ENCODE results near the gene ABHD1. TPM values are rescaled to one million over a fixed set of nuclear protein-coding genes. Genes with fewer than 3 reads are reported as not detected.

Gene ABHD1
- total RNA-seq, 1 donor from 2014 or later, result 0.35 TPM

DNA sequence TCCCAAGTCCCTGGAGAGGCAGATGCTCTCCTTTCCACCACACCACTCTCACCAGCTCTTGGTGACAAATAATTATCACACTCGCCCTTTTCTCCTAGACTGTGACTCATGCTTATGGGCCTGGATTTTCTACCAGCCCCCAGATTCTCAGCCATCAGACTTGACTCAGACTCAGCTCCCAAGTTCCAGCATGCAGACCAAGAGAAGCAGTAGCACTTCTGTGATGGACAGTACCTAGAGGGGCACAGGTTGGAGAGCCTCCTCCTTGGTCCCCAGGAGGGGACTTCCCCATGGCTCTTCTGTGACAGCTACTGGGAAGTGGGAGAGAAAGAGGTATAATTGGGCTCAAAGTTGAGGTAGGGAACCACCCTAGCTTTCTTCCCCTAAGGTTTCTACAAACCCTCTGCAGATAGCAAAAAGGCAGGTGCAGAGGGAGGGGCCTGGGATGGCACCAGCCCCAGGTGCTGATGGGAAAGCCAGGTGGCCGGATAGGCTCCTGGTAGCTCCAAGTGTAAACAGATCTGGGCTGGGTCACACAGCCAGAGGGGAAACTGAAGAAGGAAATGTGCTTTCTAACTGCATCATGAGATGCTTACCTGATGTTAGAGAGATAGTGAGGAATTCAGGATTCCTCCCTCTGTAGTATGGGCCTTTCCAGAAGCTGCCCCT, 29.3 kb downstream of the ABHD1 start:
- Histone ChIP-seq H3K27ac (no peak overlapping the region), H3K4me1 (no peaks in the 10 kb centered on the region), H3K4me3 (no peak overlapping the region), H3K27me3 (no peaks in the 10 kb centered on the region), H3K9me3 (no peaks in the 10 kb centered on the region), H3K36me3 (no peaks in the 10 kb centered on the region)
- ATAC-seq (no peak), DNase-seq (no peak)
- TF ChIP-seq, protein P1, sequence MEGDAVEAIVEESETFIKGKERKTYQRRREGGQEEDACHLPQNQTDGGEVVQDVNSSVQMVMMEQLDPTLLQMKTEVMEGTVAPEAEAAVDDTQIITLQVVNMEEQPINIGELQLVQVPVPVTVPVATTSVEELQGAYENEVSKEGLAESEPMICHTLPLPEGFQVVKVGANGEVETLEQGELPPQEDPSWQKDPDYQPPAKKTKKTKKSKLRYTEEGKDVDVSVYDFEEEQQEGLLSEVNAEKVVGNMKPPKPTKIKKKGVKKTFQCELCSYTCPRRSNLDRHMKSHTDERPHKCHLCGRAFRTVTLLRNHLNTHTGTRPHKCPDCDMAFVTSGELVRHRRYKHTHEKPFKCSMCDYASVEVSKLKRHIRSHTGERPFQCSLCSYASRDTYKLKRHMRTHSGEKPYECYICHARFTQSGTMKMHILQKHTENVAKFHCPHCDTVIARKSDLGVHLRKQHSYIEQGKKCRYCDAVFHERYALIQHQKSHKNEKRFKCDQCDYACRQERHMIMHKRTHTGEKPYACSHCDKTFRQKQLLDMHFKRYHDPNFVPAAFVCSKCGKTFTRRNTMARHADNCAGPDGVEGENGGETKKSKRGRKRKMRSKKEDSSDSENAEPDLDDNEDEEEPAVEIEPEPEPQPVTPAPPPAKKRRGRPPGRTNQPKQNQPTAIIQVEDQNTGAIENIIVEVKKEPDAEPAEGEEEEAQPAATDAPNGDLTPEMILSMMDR (IDR thresholded peaks at IDR 0.05), result no peak
- intact Hi-C loops (cut with DNase I), result no loop called here

DNA sequence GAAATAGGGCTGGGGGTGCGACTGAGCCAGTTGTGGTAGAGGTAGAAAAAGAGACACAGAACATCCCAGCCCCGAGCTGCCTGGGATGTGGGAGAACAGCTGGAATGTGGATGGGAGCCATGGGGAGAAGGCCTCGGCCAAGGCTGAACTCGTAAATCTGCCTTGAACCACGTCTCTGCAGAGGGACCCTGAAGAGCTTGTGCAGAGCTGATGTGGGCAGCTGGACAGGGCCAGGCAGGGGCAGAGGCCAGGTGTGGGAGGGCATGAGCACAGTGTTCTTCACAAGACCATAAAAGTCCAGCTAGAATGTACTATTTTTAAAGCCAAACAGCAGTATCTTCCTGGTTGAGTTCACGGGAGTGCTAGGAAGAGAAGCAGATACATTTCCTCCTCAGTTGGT, 30.9 kb downstream of the ABHD1 start:
- Histone ChIP-seq H3K36me3 (no peaks in the 10 kb centered on the region), H3K4me1 (no peaks in the 10 kb centered on the region), H3K27me3 (no peaks in the 10 kb centered on the region), H3K27ac (no peak overlapping the region), H3K4me3 (no peak overlapping the region), H3K9me3 (no peaks in the 10 kb centered on the region)
- ATAC-seq, result no peak
- intact Hi-C loops (cut with DNase I), result no loop called here
- no peak for DNase-seq
- TF ChIP-seq, protein P1 (IDR thresholded peaks at IDR 0.05), result no peak

DNA sequence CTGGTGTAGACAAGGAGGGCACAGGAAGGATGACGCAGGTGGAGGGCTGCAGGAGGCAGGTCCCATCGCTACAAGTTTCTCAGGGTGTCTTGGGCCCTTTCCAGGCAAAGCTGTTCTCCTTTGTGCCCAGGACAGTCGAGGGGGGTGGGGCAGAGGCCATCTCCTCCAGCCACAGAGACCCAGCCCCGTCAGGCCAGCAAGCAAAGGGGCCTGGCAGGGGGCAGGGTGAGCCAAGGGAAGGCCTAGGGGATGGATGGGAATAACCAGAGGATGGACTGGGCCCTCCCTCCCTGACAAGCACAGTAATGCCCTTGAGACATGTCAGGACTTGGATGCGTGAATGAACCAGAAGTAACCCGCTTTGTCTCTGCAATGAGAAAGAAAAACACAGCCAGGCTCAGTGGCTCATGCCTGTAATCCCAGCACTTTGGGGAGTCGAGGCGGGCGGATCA, 31.5 kb downstream of the ABHD1 start:
- no peak for ATAC-seq

DNA sequence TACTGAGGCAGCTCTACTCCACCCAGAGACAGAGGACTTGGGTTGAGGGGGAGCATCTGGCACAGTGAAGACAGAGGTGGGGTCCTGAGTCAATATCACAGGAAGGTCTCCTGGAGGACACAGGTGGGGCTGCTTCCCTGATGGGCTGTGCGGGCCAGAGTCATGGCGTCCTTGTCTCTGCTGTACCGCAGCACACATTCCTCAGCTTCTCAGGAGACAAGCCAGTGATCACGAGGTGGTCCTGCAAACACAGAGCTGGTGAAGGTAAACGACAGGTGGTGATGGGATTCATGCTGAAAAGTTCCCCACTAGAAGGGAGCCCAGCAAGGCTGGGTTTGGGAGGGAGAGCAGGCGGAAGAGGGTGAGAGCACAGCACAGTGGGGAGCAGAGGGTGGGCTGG, 34.9 kb downstream of the ABHD1 start:
- TF ChIP-seq, protein P1 (IDR thresholded peaks at IDR 0.05), result no peak
- Histone ChIP-seq H3K4me1 (no peaks in the 10 kb centered on the region), H3K4me3 (no peak overlapping the region), H3K27me3 (no peaks in the 10 kb centered on the region), H3K36me3 (no peaks in the 10 kb centered on the region), H3K27ac (no peak overlapping the region), H3K9me3 (no peaks in the 10 kb centered on the region)
- DNase-seq, result no peak
- intact Hi-C loops (cut with DNase I), result no loop called here
- no peak for ATAC-seq

More for the DNA sequence above, 31.5 kb downstream of the ABHD1 start:
- no peaks in the 10 kb centered on the region for H3K36me3 ChIP-seq
- H3K27me3 ChIP-seq, result no peaks in the 10 kb centered on the region
- TF ChIP-seq, protein P1 (IDR thresholded peaks at IDR 0.05), result no peak
- no peaks in the 10 kb centered on the region for H3K4me1 ChIP-seq
- no peak overlapping the region for H3K27ac ChIP-seq
- no peaks in the 10 kb centered on the region for H3K9me3 ChIP-seq
- no peak overlapping the region for H3K4me3 ChIP-seq
- intact Hi-C loops (cut with DNase I), result no loop called here
- no peak for DNase-seq

DNA sequence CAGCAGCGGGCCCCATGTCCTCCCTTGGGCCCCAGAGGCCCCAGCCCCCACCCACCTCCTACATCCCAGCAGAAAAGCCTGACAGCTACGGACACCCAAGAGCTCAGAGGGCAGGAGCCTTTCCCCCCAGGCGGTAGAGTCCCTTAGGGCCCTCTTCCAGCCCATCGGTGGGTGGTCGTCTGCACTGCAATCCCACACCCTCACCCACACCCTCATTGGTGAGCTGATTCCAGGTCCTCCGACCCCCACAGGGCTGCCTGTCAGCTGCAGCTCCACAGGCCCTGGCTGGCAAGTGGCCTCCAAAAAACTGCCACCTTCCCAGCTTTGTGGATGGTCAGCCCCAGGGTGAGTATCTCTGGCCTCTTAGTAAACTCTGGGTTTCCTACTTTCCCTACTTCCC, 35.7 kb downstream of the ABHD1 start:
- TF ChIP-seq, protein P1 (IDR thresholded peaks at IDR 0.05), result no peak
- ATAC-seq, result peak; percentile 19

More for the DNA sequence above, 35.7 kb downstream of the ABHD1 start:
- Histone ChIP-seq H3K4me3 (no peak overlapping the region), H3K27me3 (no peaks in the 10 kb centered on the region), H3K4me1 (no peaks in the 10 kb centered on the region), H3K36me3 (no peaks in the 10 kb centered on the region), H3K27ac (no peak overlapping the region), H3K9me3 (no peaks in the 10 kb centered on the region)
- intact Hi-C loops (cut with DNase I), result no loop called here
- no peak for DNase-seq

Data from upper lobe of right lung (tissue), 1 donor.